NCI-H774 (cell line): Measurements from ENCODE around the gene PCCA.
"Not testable (repeated sequence)": the region's sequence is repeated elsewhere in the genome, so short reads cannot be mapped to it uniquely, and the experiment has no call there.

Source experiments
- DNase-seq: peaks from one replicate; lab custom pipeline; 2025; lab: John Stamatoyannopoulos, UW

The PCCA gene

GRCh38 chr13:100197116-100197515 lies 108.2 kb downstream of the PCCA start:
- DNase-seq: no peak

GRCh38 chr13:100197591-100198365 lies 108.9 kb downstream of the PCCA start:
- DNase-seq: no peak

- DNase-seq: no peak
These were observed 114.9 kb downstream of the PCCA start for GRCh38 chr13:100203696-100204367.

DNA sequence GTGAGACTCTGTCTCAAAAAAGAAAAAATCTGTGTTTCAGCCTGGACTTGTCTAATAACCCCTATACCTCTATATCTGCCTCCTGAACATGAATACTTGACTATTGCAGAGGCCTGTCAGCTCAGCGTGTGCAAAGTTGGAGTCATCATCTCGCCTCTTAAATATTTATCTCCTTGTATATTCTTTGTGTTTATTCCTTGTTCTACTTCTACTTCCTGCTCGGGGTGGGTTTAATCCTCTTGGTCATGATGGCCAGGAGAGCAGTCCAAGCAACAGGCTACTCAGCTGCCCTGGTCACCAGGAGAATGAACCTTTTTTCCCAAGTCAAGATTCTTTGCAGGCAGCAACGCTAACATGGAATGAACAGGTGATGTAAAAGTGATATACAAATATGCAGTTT lies 119.1 kb downstream of the PCCA start:
- no peak for DNase-seq

GRCh38 chr13:100208626-100209025 lies 119.7 kb downstream of the PCCA start:
- DNase-seq: no peak

DNA sequence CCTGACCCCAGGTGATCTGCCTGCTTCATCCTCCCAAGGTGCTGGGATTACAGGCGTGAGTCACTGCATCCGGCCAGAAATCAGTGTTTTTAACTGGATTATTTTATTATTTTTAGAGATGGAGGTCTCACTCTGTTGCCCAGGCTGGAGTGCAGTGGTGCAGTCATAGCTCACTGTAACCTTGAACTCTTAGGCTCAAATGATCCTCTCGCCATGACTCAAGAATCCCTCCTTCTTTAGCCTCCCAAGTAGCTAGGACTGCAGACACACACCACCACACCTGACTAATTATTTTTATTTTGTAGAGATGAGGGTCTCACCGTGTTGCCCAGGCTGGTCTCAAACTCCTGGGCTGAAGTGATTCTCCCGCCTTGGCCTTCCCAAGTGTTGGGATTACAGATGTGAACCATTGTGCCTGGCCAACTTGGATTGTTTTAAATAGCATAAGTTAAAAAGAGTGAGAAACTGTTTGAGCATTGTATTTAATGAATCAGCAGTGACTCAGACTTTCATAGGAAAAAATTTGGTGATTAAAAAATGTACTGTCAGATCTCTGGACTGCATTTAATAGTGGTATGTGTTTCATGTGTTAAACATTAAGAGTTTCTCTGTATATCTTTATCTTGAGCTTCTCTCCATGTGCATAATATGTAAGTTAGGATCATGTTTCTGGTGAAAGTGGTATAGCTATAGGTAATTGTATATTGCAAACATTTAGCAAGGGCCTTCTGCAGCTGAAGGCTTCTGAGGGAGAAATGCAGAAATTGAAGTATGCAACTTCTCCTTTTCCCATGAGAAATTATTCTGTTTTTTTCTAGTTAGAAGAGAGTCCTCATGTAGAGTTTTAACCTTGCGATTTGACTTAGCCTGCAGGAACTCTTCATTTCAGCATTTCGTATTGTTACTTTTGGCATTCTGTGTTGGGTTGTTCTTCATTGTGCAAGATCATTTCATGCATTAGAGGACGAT lies 121.2 kb downstream of the PCCA start:
- DNase-seq: no peak

GRCh38 chr13:100211016-100211710 lies 122.3 kb downstream of the PCCA start:
- DNase-seq: no peak

DNA sequence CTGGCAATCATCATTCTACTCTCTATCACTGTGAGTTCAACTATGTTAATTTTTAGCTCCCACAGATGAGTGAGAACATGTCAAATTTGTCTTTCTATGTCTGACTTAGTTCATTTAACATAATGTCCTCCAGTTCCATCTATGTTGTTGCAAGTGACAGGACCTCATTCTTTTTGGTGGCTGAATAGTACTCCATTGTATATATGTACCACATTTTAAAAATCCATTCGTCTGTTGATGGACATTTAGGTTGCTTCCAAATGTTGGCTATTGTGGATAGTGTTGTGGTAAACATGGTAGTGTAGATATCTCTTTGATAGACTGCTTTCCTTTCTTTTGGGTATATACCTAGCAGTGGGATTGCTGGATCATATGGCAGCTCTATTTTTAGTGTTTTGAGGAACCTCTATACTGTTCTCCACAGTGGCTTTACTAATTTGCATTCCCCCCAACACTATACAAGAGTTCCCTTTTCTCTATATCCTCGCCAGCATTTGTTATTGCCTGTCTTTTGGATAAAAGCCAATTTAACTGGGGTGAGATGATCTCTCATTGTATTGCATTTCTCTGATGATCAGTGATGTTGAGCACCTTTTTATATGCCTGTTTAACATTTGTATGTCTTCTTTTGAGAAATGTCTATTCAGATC lies 124.1 kb downstream of the PCCA start:
- no peak for DNase-seq

DNA sequence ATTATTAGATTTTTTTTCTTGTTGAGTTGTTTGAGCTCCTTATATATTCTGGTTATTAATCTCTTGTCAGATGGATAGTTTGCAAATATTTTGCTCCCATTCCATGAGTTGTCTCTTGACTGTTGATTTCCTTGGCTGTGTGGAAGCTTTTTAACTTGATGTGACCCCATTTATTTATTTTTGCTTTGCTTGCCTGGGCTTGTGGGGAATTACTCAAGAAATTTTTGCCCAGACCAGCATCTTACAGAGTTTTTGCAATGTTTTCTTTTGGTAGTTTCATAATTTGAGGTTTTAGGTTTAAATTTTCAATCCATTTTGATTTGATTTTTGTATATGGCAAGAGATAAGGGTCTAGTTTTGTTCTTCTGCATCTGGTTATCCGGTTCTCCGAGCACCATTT lies 124.7 kb downstream of the PCCA start:
- no peak for DNase-seq

DNA sequence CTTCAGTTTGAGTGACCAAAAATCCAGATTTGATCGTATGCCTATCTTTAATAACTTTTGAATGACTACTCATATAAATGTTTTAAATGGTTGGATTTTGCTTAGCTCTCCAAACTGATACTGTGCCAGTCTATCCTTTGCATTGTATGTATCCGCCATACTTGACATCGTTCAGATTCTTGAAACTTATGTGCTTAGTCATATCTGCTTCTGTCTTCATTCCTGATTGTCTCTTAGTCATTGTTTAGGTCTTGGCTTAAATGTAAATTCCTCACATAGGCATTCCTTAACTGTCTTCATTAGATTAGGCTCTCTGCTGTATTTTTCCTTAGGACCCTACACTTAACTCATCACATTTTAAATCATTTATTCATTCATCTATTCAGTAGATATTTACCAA lies 126.0 kb downstream of the PCCA start:
- DNase-seq: no peak

DNA sequence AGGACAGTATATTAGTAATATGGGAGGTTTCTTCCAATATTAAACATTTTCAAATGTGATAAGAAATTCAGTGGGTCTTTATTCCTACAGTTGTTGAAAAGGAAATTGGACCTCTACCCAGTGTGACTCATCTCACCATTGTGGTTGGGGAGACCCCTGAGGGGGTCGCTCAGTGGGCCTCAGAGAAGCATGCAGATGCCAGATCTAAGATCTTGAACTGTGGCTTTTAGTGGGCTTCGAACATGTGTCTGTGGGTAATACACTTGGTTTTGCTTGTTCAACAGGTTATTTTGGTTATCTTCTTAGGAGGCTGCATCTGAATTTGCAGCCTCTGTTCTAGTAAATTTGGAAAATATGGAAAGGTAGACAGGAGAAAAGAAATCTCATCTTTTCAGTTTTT lies 132.3 kb downstream of the PCCA start:
- DNase-seq: no peak

DNA sequence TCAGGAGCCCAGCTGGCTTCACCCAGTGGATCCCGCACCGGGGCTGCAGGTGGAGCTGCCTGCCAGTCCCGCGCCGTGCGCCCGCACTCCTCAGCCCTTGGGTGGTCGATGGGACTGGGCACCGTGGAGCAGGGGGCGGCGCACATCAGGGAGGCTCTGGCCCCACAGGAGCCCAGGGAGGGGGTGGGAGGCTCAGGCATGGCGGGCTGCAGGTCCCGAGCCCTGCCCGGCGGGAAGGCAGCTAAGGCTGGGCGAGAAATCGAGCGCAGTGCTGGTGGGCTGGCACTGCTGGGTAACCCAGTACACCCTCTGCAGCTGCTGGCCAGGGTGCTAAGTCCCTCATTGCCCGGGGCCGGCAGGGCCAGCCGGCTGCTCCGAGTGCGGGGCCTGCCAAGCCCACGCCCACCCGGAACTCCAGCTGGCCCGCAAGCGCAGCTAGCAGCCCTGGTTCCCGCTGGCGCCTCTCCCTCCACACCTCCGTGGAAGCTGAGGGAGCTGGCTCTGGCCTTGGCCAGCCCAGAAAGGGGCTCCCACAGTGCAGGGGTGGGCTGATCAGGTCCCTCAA lies 135.2 kb downstream of the PCCA start:
- not testable (repeated sequence) for DNase-seq

- no peak for DNase-seq
These were observed 140.7 kb downstream of the PCCA start for GRCh38 chr13:100229603-100230002.

DNA sequence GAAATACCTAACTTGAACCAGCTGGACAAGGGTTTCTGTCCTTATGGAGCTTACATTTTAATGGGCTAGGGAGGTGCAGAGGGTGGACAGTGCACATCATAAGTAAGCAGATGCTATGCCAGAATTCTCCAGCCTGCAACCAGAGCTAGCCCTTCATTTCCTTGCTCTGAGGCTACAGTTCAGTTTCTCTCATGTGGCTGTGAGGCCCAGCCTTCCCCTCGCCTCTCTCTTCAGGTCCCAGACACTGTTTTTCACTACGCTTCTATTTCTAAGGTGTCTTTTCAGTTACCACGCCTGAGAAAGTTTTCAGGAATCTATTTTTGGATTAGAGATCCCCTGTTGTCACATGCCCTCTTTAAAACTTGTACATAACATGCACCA lies 141.9 kb downstream of the PCCA start:
- DNase-seq: no peak

DNA sequence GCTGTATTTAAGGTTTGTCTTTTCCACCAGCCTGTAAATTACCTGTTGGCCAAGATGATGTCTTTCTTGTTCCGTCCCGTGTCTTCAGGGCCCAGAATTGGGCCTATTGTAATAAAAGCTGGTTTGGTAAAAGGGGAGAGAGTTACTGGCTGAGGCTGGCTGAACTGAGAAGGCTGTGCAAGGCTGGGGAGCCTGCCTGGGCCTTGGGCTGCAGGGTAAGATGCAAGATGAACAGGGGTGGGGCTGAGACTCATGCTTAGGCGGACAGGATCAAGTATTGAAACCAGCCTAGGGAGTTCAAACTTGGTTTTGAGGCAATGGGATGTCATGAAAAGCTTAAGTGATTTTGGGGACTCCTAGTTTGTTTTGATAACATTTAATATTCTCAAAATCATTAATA lies 142.3 kb downstream of the PCCA start:
- DNase-seq: no peak

GRCh38 chr13:100234006-100234405 lies 145.1 kb downstream of the PCCA start:
- peak; percentile 33 for DNase-seq

- DNase-seq: no peak
These were observed 145.7 kb downstream of the PCCA start for GRCh38 chr13:100234524-100235136.

- peak; percentile 25 for DNase-seq
These were observed 146.5 kb downstream of the PCCA start for GRCh38 chr13:100235311-100235901.

GRCh38 chr13:100240109-100240779 lies 151.4 kb downstream of the PCCA start:
- no peak for DNase-seq

GRCh38 chr13:100244431-100244830 lies 155.5 kb downstream of the PCCA start:
- DNase-seq: no peak
